ENCODE measurements around the gene P2RX6.

GRCh38 chr22:21031545-21032036 lies 16.6 kb downstream of the P2RX6 start:
- no peak for TF ChIP-seq POLR2AphosphoS5 (IDR thresholded peaks at IDR 0.05; ENCODE audit: low read depth, low read length)
- TF ChIP-seq RAD21 (IDR thresholded peaks at IDR 0.05; ENCODE audit: low read length) = no peak
- no peak for TF ChIP-seq MXI1 (IDR thresholded peaks at IDR 0.05; ENCODE audit: low read depth, low read length)
- TF ChIP-seq, protein P1, sequence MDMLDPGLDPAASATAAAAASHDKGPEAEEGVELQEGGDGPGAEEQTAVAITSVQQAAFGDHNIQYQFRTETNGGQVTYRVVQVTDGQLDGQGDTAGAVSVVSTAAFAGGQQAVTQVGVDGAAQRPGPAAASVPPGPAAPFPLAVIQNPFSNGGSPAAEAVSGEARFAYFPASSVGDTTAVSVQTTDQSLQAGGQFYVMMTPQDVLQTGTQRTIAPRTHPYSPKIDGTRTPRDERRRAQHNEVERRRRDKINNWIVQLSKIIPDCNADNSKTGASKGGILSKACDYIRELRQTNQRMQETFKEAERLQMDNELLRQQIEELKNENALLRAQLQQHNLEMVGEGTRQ (IDR thresholded peaks at IDR 0.05; ENCODE audit: borderline replicate concordance, low read depth, low read length) = no peak
- no peak for TF ChIP-seq TEAD4 (IDR thresholded peaks at IDR 0.05; ENCODE audit: borderline replicate concordance, insufficient read depth)
- no peak for TF ChIP-seq MEF2A (IDR thresholded peaks at IDR 0.05; ENCODE audit: borderline replicate concordance, low read depth)
- TF ChIP-seq SMC3 (IDR thresholded peaks at IDR 0.05; ENCODE audit: low read depth, low read length) = no peak
- no peak for TF ChIP-seq CTCF (IDR thresholded peaks at IDR 0.05)

All from SK-N-SH (cell line).